Femur (tissue), 1 donor: ENCODE data around the gene HTR1D.
A peak's percentile ranks its signal among the peaks of the same experiment; 100 is the strongest.
"Not testable (repeated sequence)": the region's sequence is repeated elsewhere in the genome, so short reads cannot be mapped to it uniquely, and the experiment has no call there.

ENCODE experiments used
- DNase-seq: peaks from one replicate; pipeline ENCODE4 v3.0.0-alpha.2; 2017

HTR1D gene

GRCh38 chr1:23217421-23218115 lies at the start of gene HTR1D:
HTR1D (minus strand) TSS chr1:23217502; CDS start chr1:23194219, 23,283 bp downstream.
- DNase-seq = peak; percentile 41

GRCh38 chr1:23263380-23263887 lies 46.1 kb upstream of the HTR1D start:
- DNase-seq = no peak

GRCh38 chr1:23258082-23258481 lies 40.8 kb upstream of the HTR1D start:
- DNase-seq = not testable (repeated sequence)

GRCh38 chr1:23257371-23257770 lies 40.1 kb upstream of the HTR1D start:
- DNase-seq = not testable (repeated sequence)

- no peak for DNase-seq
These were observed 37.3 kb upstream of the HTR1D start for GRCh38 chr1:23254584-23254983.

GRCh38 chr1:23251812-23252211 lies 34.5 kb upstream of the HTR1D start:
- no peak for DNase-seq

GRCh38 chr1:23249787-23250454 lies 32.6 kb upstream of the HTR1D start:
- DNase-seq = no peak

GRCh38 chr1:23247276-23247675 lies 30.0 kb upstream of the HTR1D start:
- DNase-seq = no peak

GRCh38 chr1:23246274-23246673 lies 29.0 kb upstream of the HTR1D start:
- DNase-seq = no peak

GRCh38 chr1:23244256-23244761 lies 27.0 kb upstream of the HTR1D start:
- DNase-seq = no peak

- DNase-seq = no peak
These were observed 25.1 kb upstream of the HTR1D start for GRCh38 chr1:23242414-23242813.

GRCh38 chr1:23239638-23240295 lies 22.5 kb upstream of the HTR1D start:
- DNase-seq = no peak

GRCh38 chr1:23238565-23238964 lies 21.3 kb upstream of the HTR1D start:
- DNase-seq = no peak

- DNase-seq = no peak
These were observed 20.2 kb upstream of the HTR1D start for GRCh38 chr1:23237508-23237907.

GRCh38 chr1:23227806-23228205 lies 10.5 kb upstream of the HTR1D start:
- DNase-seq = no peak

- DNase-seq = peak; percentile 24
These were observed 7.7 kb upstream of the HTR1D start for GRCh38 chr1:23224739-23225648.

GRCh38 chr1:23223963-23224362 lies 6.7 kb upstream of the HTR1D start:
- not testable (repeated sequence) for DNase-seq

GRCh38 chr1:23223490-23223951 lies 6.2 kb upstream of the HTR1D start:
- not testable (repeated sequence) for DNase-seq

- DNase-seq = no peak
These were observed 5.4 kb upstream of the HTR1D start for GRCh38 chr1:23222742-23223141.

- no peak for DNase-seq
These were observed 5.0 kb upstream of the HTR1D start for GRCh38 chr1:23222331-23222730.

- no peak for DNase-seq
These were observed 3.8 kb upstream of the HTR1D start for GRCh38 chr1:23221107-23221506.

- DNase-seq = no peak
These were observed 406 bp downstream of the HTR1D start for GRCh38 chr1:23216771-23217420.
